Adrenal gland (tissue), 12 donors: ENCODE results near the gene AIF1. TPM values are rescaled to one million over a fixed set of nuclear protein-coding genes. Genes with fewer than 3 reads are reported as not detected.

Experiments
- DNase-seq, 7 donors: peaks; one replicate each; pipeline ENCODE4 v3.0.0-alpha.2; 2019 to 2020
- H3K27ac ChIP-seq, 5 donors: fragments of 200-600 bp; sonication (generic) in 4 of 5; 1 replicate in 3 of 5; 2 replicates in 2 of 5; pipeline versions ENCODE4 v1.5.1 to v1.8.0; 2016 to 2020; ENCODE audit warnings: mild to moderate bottlenecking in 1 of 5
- H3K27me3 ChIP-seq: fragments of 200-600 bp; 2 replicates; pipeline ENCODE4 v1.8.0; 2021
- H3K36me3 ChIP-seq, 2 donors: fragments of 200-600 bp; replicated peaks in 1 of 2; 1 replicate in 1 of 2; 2 replicates in 1 of 2; pipeline versions ENCODE4 v1.5.1 to v1.8.0; 2018 to 2022
- H3K4me1 ChIP-seq, 2 donors: fragments of 200-600 bp; replicated peaks in 1 of 2; 1 replicate in 1 of 2; 2 replicates in 1 of 2; pipeline versions ENCODE4 v1.5.1 to v1.8.0; 2018 to 2021
- H3K4me3 ChIP-seq, 4 donors: fragments of 200-600 bp; sonication (generic) in 3 of 4; one replicate each; pipeline ENCODE4 v1.5.1; 2016 to 2018
- H3K9me3 ChIP-seq, 3 donors: fragments of 200-600 bp; sonication (generic) in 1 of 3; replicated peaks in 1 of 3; 1 replicate in 2 of 3; 2 replicates in 1 of 3; pipeline versions ENCODE4 v1.5.1 to v1.8.0; 2016 to 2021
- CTCF ChIP-seq, 6 experiments: fragments of 450-650 bp in 4 of 6; fragments of 200-600 bp in 2 of 6; sonication (generic) in 1 of 6; IDR thresholded peaks; 1 replicate in 5 of 6; 2 replicates in 1 of 6; pipeline versions ENCODE4 v1.5.1 to v1.8.0; 2016 to 2021; ENCODE audit warnings: antibody characterized with exemption in 6 of 6, mild to moderate bottlenecking in 2 of 6, moderate library complexity in 1 of 6
- POLR2A ChIP-seq, 2 donors: fragments of 450-650 bp; IDR thresholded peaks; one replicate each; pipeline ENCODE4 v1.6.1; 2017; ENCODE audit warnings: antibody characterized with exemption in 2 of 2, mild to moderate bottlenecking in 2 of 2, moderate library complexity in 1 of 2
- WGBS, 4 donors: extraction: QIAGEN DNeasy Blood & Tissue Kit in 2 of 4; methylation state at CpG; one replicate each; pipeline versions ENCODE4 v1.1.5 to v1.1.7; 2013 to 2017; 5-methylcytosine and 5-hydroxymethylcytosine counted together
- intact Hi-C, 2 donors: fragments of 100-400 bp; cut with DNase I; formaldehyde crosslinking; loops; one replicate each; pipeline versions ENCODE4 v1.14.1 to v1.15.0; 2022 to 2023
- polyA plus RNA-seq, 3 donors: library from polyadenylated mRNA; stranded (reverse); fragments of 200-250 nt in 2 of 3; fragments of 350-450 nt in 1 of 3; fragmentation: Illumina TruSeq in 1 of 3; extraction: RNeasy Lipid Tissue Mini Kit (QIAGEN cat#74804) in 1 of 3; gene quantifications; one replicate each; pipeline ENCODE4 v1.2.3, GENCODE V29; 2013 to 2014
- total RNA-seq, 9 donors: library from RNA; depleted of rRNA in 4 of 9; stranded (reverse); fragments of >200 nt in 4 of 9; fragments of 120-200 nt in 1 of 9; fragmentation: NEBNext Ultra II Directional in 1 of 9; extraction: Animal tissue kit (Norgen Biotek cat#: 25700) in 1 of 9; gene quantifications; one replicate each; pipeline versions ENCODE4 v1.1.0 to v1.2.4, GENCODE V29; 2013 to 2023
- donor health status: healthy with polysubstance abuse.
- donor health status: Bipolar disorder and iron deficiency.
- donor health status: DM: yes; HTN: yes; CAD: no.
- donor health status: DM: no; HTN: no; CAD: no.
- donor health status: DM: no; HTN: no; CAD: no.
- donor health status: DM: yes; HTN: yes; CAD: no.

Gene AIF1
- total and polyA plus RNA-seq, 12 donors: 15.3 to 104 (median 66.3) TPM

GRCh38 chr6:31624070-31624469 lies 9.0 kb downstream of the AIF1 start:
- TF ChIP-seq CTCF (IDR thresholded peaks at IDR 0.05) (no peak), POLR2A (IDR thresholded peaks at IDR 0.05) (no peak)
- WGBS, 4 donors: 83 to 93% (median 89%) methylated on average over 10 of the region's 10 CpGs
- DNase-seq: no peak
- Histone ChIP-seq H3K36me3 (peaks cover 0 to 63% of the 10 kb centered on the region in 2 donors), H3K9me3 (no peaks in the 10 kb centered on the region), H3K27ac (no peak overlapping the region), H3K27me3 (no peaks in the 10 kb centered on the region), H3K4me1 (peaks cover 14 to 17% of the 10 kb centered on the region in 2 donors), H3K4me3 (no peak overlapping the region)
- intact Hi-C loops: no loop called here

GRCh38 chr6:31626952-31627351 lies 11.9 kb downstream of the AIF1 start:
- WGBS, 4 donors: 86 to 94% (median 92%) methylated on average over 4 to 10 of the region's 10 CpGs
- Histone ChIP-seq H3K4me3 (no peak overlapping the region), H3K4me1 (peaks cover 2 to 11% of the 10 kb centered on the region in 2 donors), H3K27me3 (no peaks in the 10 kb centered on the region), H3K36me3 (peaks cover 0 to 92% of the 10 kb centered on the region in 2 donors), H3K9me3 (no peaks in the 10 kb centered on the region), H3K27ac (no peak overlapping the region)
- TF ChIP-seq CTCF (IDR thresholded peaks at IDR 0.05) (no peak), POLR2A (IDR thresholded peaks at IDR 0.05) (no peak)
- intact Hi-C loops: no loop called here
- no peak for DNase-seq

GRCh38 chr6:31627690-31628287 lies 12.8 kb downstream of the AIF1 start:
- 91 to 97% (median 96%) methylated on average over 14 to 19 of the region's 19 CpGs for WGBS, 4 donors
- Histone ChIP-seq H3K27me3 (no peaks in the 10 kb centered on the region), H3K36me3 (peaks cover 0 to 97% of the 10 kb centered on the region in 2 donors), H3K27ac (no peak overlapping the region), H3K4me3 (no peak overlapping the region), H3K4me1 (peaks cover 0 to 3% of the 10 kb centered on the region in 2 donors), H3K9me3 (no peaks in the 10 kb centered on the region)
- no peak for TF ChIP-seq CTCF (IDR thresholded peaks at IDR 0.05)
- no peak for TF ChIP-seq POLR2A (IDR thresholded peaks at IDR 0.05)
- no peak for DNase-seq
- intact Hi-C loops: no loop called here

- H3K36me3 ChIP-seq: peaks cover 0 to 100% of the 10 kb centered on the region in 2 donors
- intact Hi-C loops: no loop called here
Observed at GRCh38 chr6:31629014-31629413, 14.0 kb downstream of the AIF1 start.

More at GRCh38 chr6:31629014-31629413, 14.0 kb downstream of the AIF1 start:
- no peak for TF ChIP-seq POLR2A (IDR thresholded peaks at IDR 0.05)
- TF ChIP-seq CTCF (IDR thresholded peaks at IDR 0.05): no peak
- Histone ChIP-seq H3K27me3 (no peaks in the 10 kb centered on the region), H3K4me3 (no peak overlapping the region), H3K27ac (no peak overlapping the region), H3K4me1 (no peaks in the 10 kb centered on the region), H3K9me3 (no peaks in the 10 kb centered on the region)
- DNase-seq: no peak
- WGBS, 4 donors: 92 to 94% (median 93%) methylated on average over 7 of the region's 7 CpGs
